ENCODE measurements around the gene BMERB1. TPM values are rescaled to one million over a fixed set of nuclear protein-coding genes. Genes with fewer than 3 reads are reported as not detected.

The BMERB1 gene
- polyA plus RNA-seq, 1 of the 3 experiments (the other 2 are of a cell fraction): 33.9 TPM

GRCh38 chr16:15556130-15556529 lies 121.7 kb downstream of the BMERB1 start:
- no peaks in the 10 kb centered on the region for H3K9me2 ChIP-seq
- WGBS (ENCODE audit: low lambda C conversion rate): 96% methylated on average over 4 of the region's 5 CpGs
- 0 out of 2 replicates have a peak, but pooled peaks cover 5% of the 10 kb centered on the region for H4K20me1 ChIP-seq (ENCODE audit: insufficient read depth)
- ChIA-PET POLR2A (no interaction called here), CTCF (no interaction called here)
- no peak overlapping the region for H3K9ac ChIP-seq
- H3K36me3 ChIP-seq (replicated peaks in 1 of 2; ENCODE audit: control insufficient read depth in 1 of 2, insufficient read depth in 2 of 2, low read length in 1 of 2): no peaks in the 10 kb centered on the region
- H3K4me2 ChIP-seq: no peak overlapping the region
- TF ChIP-seq SMC3 (IDR thresholded peaks at IDR 0.05; ENCODE audit: low read depth, low read length): no peak
- H3K79me2 ChIP-seq (ENCODE audit: insufficient read depth): no peaks in the 10 kb centered on the region
- no peak overlapping the region for H3K4me3 ChIP-seq (ENCODE audit: low read depth in 2 of 2, low read length in 1 of 2)
- H3K4me1 ChIP-seq (ENCODE audit: control insufficient read depth in 1 of 2, insufficient read depth in 2 of 2, low read depth in 1 of 2, low read length in 1 of 2): no peaks in the 10 kb centered on the region; a peak in 1 of 4 replicates
- no peak overlapping the region for H3K27ac ChIP-seq (ENCODE audit: low read depth in 2 of 2, low read length in 1 of 2)
- H3F3A ChIP-seq (replicated peaks; ENCODE audit: insufficient read depth): no peaks in the 10 kb centered on the region
- no peak for DNase-seq
- H3K27me3 ChIP-seq (ENCODE audit: insufficient read depth): no peaks in the 10 kb centered on the region
- H3K9me3 ChIP-seq: no peaks in the 10 kb centered on the region
- no peak overlapping the region for H2AFZ ChIP-seq (ENCODE audit: low read depth)

GRCh38 chr16:15557258-15557657 lies 122.9 kb downstream of the BMERB1 start:
- H3K9me3 ChIP-seq: no peaks in the 10 kb centered on the region
- WGBS (ENCODE audit: low lambda C conversion rate): 89% methylated on average over 6 of the region's 6 CpGs
- H4K20me1 ChIP-seq (ENCODE audit: insufficient read depth): no peaks in the 10 kb centered on the region
- H3K36me3 ChIP-seq (replicated peaks in 1 of 2; ENCODE audit: control insufficient read depth in 1 of 2, insufficient read depth in 2 of 2, low read length in 1 of 2): no peaks in the 10 kb centered on the region
- POLR2A ChIA-PET: interaction anchor here (0.6 kb wide), 1 partner anchor 256 kb away, joined by 3 read pairs; no protein-coding TSS in a partner anchor
- no peak overlapping the region for H3K4me3 ChIP-seq (ENCODE audit: low read depth in 2 of 2, low read length in 1 of 2)
- TF ChIP-seq, protein P1, sequence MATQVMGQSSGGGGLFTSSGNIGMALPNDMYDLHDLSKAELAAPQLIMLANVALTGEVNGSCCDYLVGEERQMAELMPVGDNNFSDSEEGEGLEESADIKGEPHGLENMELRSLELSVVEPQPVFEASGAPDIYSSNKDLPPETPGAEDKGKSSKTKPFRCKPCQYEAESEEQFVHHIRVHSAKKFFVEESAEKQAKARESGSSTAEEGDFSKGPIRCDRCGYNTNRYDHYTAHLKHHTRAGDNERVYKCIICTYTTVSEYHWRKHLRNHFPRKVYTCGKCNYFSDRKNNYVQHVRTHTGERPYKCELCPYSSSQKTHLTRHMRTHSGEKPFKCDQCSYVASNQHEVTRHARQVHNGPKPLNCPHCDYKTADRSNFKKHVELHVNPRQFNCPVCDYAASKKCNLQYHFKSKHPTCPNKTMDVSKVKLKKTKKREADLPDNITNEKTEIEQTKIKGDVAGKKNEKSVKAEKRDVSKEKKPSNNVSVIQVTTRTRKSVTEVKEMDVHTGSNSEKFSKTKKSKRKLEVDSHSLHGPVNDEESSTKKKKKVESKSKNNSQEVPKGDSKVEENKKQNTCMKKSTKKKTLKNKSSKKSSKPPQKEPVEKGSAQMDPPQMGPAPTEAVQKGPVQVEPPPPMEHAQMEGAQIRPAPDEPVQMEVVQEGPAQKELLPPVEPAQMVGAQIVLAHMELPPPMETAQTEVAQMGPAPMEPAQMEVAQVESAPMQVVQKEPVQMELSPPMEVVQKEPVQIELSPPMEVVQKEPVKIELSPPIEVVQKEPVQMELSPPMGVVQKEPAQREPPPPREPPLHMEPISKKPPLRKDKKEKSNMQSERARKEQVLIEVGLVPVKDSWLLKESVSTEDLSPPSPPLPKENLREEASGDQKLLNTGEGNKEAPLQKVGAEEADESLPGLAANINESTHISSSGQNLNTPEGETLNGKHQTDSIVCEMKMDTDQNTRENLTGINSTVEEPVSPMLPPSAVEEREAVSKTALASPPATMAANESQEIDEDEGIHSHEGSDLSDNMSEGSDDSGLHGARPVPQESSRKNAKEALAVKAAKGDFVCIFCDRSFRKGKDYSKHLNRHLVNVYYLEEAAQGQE (IDR thresholded peaks at IDR 0.05; ENCODE audit: low read depth, low read length): no peak
- TF ChIP-seq JUND (IDR thresholded peaks at IDR 0.05): no peak
- TF ChIP-seq, protein P2, sequence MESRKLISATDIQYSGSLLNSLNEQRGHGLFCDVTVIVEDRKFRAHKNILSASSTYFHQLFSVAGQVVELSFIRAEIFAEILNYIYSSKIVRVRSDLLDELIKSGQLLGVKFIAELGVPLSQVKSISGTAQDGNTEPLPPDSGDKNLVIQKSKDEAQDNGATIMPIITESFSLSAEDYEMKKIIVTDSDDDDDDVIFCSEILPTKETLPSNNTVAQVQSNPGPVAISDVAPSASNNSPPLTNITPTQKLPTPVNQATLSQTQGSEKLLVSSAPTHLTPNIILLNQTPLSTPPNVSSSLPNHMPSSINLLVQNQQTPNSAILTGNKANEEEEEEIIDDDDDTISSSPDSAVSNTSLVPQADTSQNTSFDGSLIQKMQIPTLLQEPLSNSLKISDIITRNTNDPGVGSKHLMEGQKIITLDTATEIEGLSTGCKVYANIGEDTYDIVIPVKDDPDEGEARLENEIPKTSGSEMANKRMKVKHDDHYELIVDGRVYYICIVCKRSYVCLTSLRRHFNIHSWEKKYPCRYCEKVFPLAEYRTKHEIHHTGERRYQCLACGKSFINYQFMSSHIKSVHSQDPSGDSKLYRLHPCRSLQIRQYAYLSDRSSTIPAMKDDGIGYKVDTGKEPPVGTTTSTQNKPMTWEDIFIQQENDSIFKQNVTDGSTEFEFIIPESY (IDR thresholded peaks at IDR 0.05; ENCODE audit: borderline replicate concordance, low read depth): no peak
- no peaks in the 10 kb centered on the region for H3K9me2 ChIP-seq
- DNase-seq: no peak
- no peak overlapping the region for H2AFZ ChIP-seq (ENCODE audit: low read depth)
- CTCF ChIA-PET: interaction anchor here (1.3 kb wide), 1 partner anchor 13 kb away, joined by 4 read pairs; no protein-coding TSS in a partner anchor
- no peak overlapping the region for H3K27ac ChIP-seq (ENCODE audit: low read depth in 2 of 2, low read length in 1 of 2)
- no peak overlapping the region for H3K4me2 ChIP-seq
- no peaks in the 10 kb centered on the region; a peak in 1 of 4 replicates for H3K4me1 ChIP-seq (ENCODE audit: control insufficient read depth in 1 of 2, insufficient read depth in 2 of 2, low read depth in 1 of 2, low read length in 1 of 2)
- H3F3A ChIP-seq (replicated peaks; ENCODE audit: insufficient read depth): no peaks in the 10 kb centered on the region
- H3K79me2 ChIP-seq (ENCODE audit: insufficient read depth): no peaks in the 10 kb centered on the region
- H3K9ac ChIP-seq: no peak overlapping the region
- no peaks in the 10 kb centered on the region for H3K27me3 ChIP-seq (ENCODE audit: insufficient read depth)

- Histone ChIP-seq H3K9ac (no peak overlapping the region), H3K36me3 (replicated peaks in 1 of 2; ENCODE audit: control insufficient read depth in 1 of 2, insufficient read depth in 2 of 2, low read length in 1 of 2) (no peaks in the 10 kb centered on the region), H3K9me3 (no peaks in the 10 kb centered on the region), H3K4me2 (no peak overlapping the region), H3K27me3 (ENCODE audit: insufficient read depth) (no peaks in the 10 kb centered on the region), H3K4me3 (ENCODE audit: low read depth in 2 of 2, low read length in 1 of 2) (no peak overlapping the region), H4K20me1 (ENCODE audit: insufficient read depth) (no peaks in the 10 kb centered on the region), H3K4me1 (ENCODE audit: control insufficient read depth in 1 of 2, insufficient read depth in 2 of 2, low read depth in 1 of 2, low read length in 1 of 2) (no peaks in the 10 kb centered on the region; a peak in 1 of 4 replicates), H3K27ac (ENCODE audit: low read depth in 2 of 2, low read length in 1 of 2) (no peak overlapping the region), H3K79me2 (ENCODE audit: insufficient read depth) (no peaks in the 10 kb centered on the region), H3K9me2 (no peaks in the 10 kb centered on the region), H2AFZ (ENCODE audit: low read depth) (no peak overlapping the region), H3F3A (replicated peaks; ENCODE audit: insufficient read depth) (no peaks in the 10 kb centered on the region)
- no peak for TF ChIP-seq NRF1 (IDR thresholded peaks at IDR 0.05; ENCODE audit: low read depth, low read length)
- TF ChIP-seq USF1 (IDR thresholded peaks at IDR 0.05; ENCODE audit: borderline replicate concordance, low read depth): no peak
- no peak for TF ChIP-seq NFIC (IDR thresholded peaks at IDR 0.05; ENCODE audit: borderline replicate concordance)
- no peak for TF ChIP-seq EP300 (IDR thresholded peaks at IDR 0.05; ENCODE audit: borderline replicate concordance in 1 of 2, low read depth in 1 of 2, low read length in 1 of 2)
- no peak for TF ChIP-seq TAF1 (IDR thresholded peaks at IDR 0.05; ENCODE audit: borderline replicate concordance, low read depth, low read length)
- TF ChIP-seq YY1 (IDR thresholded peaks at IDR 0.05; ENCODE audit: low read depth): no peak
- TF ChIP-seq, protein P3, sequence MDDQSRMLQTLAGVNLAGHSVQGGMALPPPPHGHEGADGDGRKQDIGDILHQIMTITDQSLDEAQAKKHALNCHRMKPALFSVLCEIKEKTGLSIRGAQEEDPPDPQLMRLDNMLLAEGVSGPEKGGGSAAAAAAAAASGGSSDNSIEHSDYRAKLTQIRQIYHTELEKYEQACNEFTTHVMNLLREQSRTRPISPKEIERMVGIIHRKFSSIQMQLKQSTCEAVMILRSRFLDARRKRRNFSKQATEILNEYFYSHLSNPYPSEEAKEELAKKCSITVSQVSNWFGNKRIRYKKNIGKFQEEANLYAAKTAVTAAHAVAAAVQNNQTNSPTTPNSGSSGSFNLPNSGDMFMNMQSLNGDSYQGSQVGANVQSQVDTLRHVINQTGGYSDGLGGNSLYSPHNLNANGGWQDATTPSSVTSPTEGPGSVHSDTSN (IDR thresholded peaks at IDR 0.05): no peak
- TF ChIP-seq RXRA (IDR thresholded peaks at IDR 0.05; ENCODE audit: borderline replicate concordance, low read depth): no peak
- no peak for TF ChIP-seq CHD2 (IDR thresholded peaks at IDR 0.05; ENCODE audit: low read length, partially characterized antibody)
- no peak for DNase-seq
- POLR2A ChIA-PET: no interaction called here
- WGBS (ENCODE audit: low lambda C conversion rate): 94% methylated on average over 4 of the region's 4 CpGs
- CTCF ChIA-PET: interaction anchor here (0.7 to 3.5 kb wide), 6 partner anchors 8 to 134 kb away, joined by 3 to 24 read pairs (median 3); no protein-coding TSS in a partner anchor
Observed at GRCh38 chr16:15559176-15559575, 124.8 kb downstream of the BMERB1 start.
